ENCODE data around the gene WDR11. TPM values are rescaled to one million over a fixed set of nuclear protein-coding genes. Genes with fewer than 3 reads are reported as not detected.
A peak's percentile ranks its signal among the peaks of the same experiment; 100 is the strongest.
"Not testable (repeated sequence)": the region's sequence is repeated elsewhere in the genome, so short reads cannot be mapped to it uniquely, and the experiment has no call there.

Gene WDR11
- polyA plus RNA-seq, 6 donors from 2014 or later: 36.2 to 59.0 (median 47.0) TPM

DNA sequence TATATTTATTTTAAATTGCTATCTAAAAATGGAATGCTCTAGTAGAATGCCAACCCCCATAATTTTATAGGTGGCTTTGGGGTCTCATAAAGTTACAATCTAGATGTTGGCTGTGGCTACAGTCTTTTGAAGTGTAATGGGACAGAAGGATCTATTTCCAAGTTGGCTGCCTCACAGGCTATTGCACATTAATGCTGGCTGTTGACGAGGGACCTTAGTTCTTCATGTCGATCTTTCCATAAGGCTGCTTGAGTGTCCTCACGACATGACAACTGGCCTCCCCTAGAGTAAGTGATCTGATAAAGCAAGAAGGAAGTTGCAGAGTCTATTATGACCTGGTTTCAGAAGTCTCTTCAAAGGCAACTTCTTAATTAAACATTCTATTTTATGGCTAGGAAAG, 36.3 kb downstream of the WDR11 start:
- peaks cover 25 to 52% of the 10 kb centered on the region in 2 donors for H3K36me3 Mint-ChIP-seq
- H3K27me3 Mint-ChIP-seq: no peaks in the 10 kb centered on the region
- H3K4me3 Mint-ChIP-seq: no peak overlapping the region
- no peaks in the 10 kb centered on the region for H3K9me3 Mint-ChIP-seq
- peak overlapping the region in 1 of 6 donors; percentile 7 for H3K27ac Mint-ChIP-seq
- DNase-seq: no peak
- H3K4me1 Mint-ChIP-seq: no peaks in the 10 kb centered on the region
- no peak for ATAC-seq (ENCODE audit: low read depth in 2 of 2)

DNA sequence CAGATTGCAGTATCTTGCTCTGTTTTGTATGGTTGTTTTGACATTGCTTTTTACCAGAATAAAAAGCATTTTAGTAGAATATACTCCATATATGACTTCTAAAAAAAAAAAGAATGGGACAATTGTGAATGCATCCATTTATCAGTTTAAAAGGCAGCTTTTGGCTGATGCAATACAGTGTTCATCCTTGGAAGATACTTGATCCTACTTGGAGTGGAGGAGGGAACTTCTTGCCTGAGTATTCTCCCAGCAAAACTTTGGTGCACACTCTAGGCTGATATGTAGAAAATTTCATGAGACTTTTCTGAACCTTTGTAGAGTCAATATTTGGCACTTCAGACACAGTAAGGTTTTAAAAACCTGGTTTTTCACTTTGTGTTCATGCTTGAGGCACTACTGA, 40.2 kb downstream of the WDR11 start:
- no peak overlapping the region for H3K4me3 Mint-ChIP-seq
- H3K9me3 Mint-ChIP-seq: peaks cover 0 to 1% (median 0%) of the 10 kb centered on the region in 7 donors
- peaks cover 40 to 54% of the 10 kb centered on the region in 2 donors for H3K36me3 Mint-ChIP-seq
- no peaks in the 10 kb centered on the region for H3K27me3 Mint-ChIP-seq
- H3K27ac Mint-ChIP-seq: peak overlapping the region in 2 of 6 donors; percentile 26 to 39
- DNase-seq (no peak), ATAC-seq (ENCODE audit: low read depth in 2 of 2) (no peak)
- H3K4me1 Mint-ChIP-seq: no peaks in the 10 kb centered on the region

DNA sequence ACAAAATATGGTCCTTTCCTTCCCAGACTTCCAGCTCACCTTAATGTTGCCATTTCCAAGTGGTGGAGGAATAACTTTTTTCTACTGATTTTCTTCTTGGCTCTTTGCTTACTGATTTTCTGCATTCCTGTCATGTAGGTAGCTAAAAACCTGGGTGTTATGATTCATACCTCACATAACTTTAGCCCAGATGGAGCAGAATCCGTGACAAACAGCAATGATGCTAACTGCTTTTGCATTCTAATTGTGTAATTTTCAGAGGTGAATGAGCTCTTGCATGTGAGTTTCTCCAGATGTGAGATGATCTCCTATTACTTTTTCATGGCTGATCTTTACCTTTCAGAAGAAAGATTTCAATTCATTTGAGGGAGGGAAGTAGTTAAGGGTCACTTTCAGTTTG, 43.4 kb downstream of the WDR11 start:
- Mint-ChIP-seq H3K9me3 (peaks cover 0 to 1% (median 0%) of the 10 kb centered on the region in 7 donors), H3K4me1 (no peaks in the 10 kb centered on the region), H3K27me3 (no peaks in the 10 kb centered on the region), H3K4me3 (no peak overlapping the region), H3K36me3 (peaks cover 39 to 42% of the 10 kb centered on the region in 2 donors), H3K27ac (no peak overlapping the region)
- no peak for ATAC-seq (ENCODE audit: low read depth in 2 of 2)
- no peak for DNase-seq

DNA sequence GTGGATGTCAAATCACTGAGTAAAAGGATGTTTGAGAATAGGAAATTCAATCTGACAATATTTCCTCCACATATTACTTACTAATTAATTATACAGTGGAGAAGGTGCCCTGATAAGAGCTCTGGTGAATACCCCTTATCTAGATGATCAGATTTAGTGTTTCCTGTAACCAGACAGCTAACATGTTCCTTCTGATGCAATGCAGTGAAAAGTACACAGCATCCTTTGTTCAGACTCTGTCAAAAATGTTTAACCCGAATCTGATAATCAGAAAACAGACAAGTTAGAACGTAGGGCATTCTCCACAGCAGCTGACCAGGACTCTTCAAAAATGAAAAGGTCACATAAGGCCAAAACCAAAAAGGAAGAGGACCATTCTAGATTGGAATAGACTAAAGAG, 46.2 kb downstream of the WDR11 start:
- no peak overlapping the region for H3K27ac Mint-ChIP-seq
- H3K4me3 Mint-ChIP-seq: no peak overlapping the region
- peaks cover 41 to 47% of the 10 kb centered on the region in 2 donors for H3K36me3 Mint-ChIP-seq
- ATAC-seq (ENCODE audit: low read depth in 2 of 2) (no peak), DNase-seq (no peak)
- no peaks in the 10 kb centered on the region for H3K4me1 Mint-ChIP-seq
- peaks cover 0 to 1% (median 0%) of the 10 kb centered on the region in 7 donors for H3K9me3 Mint-ChIP-seq
- no peaks in the 10 kb centered on the region for H3K27me3 Mint-ChIP-seq

DNA sequence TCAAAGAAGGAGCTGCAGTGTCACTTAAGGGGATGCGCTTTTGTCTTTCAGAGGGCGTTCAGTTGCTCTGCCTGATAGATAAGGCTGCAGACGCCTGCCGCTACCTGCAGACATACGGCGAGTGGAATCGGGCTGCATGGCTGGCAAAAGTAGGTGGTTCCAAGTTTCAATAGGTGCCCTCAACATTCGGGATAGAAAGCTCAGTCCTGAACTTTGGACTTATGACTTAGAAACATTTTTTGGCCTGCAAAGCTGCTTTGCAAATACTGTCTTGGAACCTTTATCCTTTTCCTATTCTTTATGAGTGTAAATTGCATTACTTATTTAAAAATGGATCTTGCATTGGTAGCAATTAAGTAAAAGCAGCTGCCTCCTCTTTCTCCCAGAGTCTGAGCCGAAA, 54.1 kb downstream of the WDR11 start:
- DNase-seq (no peak), ATAC-seq (ENCODE audit: low read depth in 2 of 2) (no peak)
- Mint-ChIP-seq H3K27ac (no peak overlapping the region), H3K4me3 (no peak overlapping the region), H3K9me3 (peaks cover 0 to 19% (median 7%) of the 10 kb centered on the region in 7 donors), H3K27me3 (no peaks in the 10 kb centered on the region), H3K4me1 (no peaks in the 10 kb centered on the region), H3K36me3 (peaks cover 65 to 71% of the 10 kb centered on the region in 2 donors)

DNA sequence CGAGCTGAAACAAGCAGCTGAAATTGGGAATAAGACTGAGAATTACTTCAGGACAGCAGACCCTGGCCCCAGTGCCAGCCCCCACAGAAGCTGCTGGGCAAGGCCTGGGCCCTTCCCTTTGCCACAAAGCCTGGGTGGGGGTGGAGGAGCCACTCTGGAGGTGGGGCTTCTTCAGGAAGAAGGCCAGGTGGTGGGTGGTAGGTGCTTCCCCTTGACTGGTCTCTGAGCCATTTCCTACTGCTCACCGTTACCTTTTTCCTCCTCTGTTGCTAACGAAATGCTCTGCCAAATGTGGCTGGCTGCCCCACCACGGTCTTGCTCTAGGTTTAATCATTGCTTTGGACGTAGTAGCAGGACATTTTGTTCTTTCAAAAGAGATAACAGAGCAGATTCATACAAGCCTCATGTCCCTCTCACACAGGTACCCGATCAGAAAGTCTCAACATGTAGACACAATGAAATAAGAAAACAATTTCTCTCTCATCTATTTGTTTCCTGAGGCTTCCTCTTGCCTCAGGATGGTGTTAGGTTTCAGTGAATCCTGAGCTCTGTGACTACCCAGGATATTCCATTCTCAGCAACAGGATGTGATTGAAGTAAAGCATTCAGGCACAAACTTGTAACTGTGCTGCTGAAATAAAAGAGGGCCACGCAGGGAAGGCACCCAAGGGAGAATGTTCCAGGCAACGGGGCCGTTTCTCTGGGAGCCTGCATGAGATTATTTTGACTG, 66.5 kb downstream of the WDR11 start:
- ATAC-seq (ENCODE audit: low read depth in 2 of 2) (no peak), DNase-seq (no peak)
- no peaks in the 10 kb centered on the region for H3K36me3 Mint-ChIP-seq
- H3K4me1 Mint-ChIP-seq: no peaks in the 10 kb centered on the region
- H3K9me3 Mint-ChIP-seq: peaks cover 2 to 22% (median 13%) of the 10 kb centered on the region in 7 donors
- H3K27ac Mint-ChIP-seq: no peak overlapping the region
- no peak overlapping the region for H3K4me3 Mint-ChIP-seq
- no peaks in the 10 kb centered on the region for H3K27me3 Mint-ChIP-seq

DNA sequence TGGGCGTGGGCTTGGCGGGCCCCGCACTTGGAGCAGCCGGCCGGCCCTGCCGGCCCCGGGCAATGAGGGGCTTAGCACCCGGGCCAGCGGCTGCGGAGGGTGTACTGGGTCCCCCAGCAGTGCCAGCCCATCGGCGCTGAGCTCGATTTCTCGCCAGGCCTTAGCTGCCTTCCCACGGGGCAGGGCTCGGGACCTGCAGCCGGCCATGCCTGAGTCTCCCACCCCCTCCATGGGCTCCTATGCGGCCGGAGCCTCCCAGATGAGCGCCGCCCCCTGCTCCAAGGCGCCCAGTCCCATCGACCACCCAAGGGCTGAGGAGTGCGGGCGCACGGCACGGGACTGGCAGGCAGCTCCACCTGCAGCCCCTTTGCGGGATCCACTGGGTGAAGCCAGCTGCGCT, 72.7 kb downstream of the WDR11 start:
- Mint-ChIP-seq H3K27me3 (peaks cover 0 to 13% (median under 1%) of the 10 kb centered on the region in 3 donors), H3K9me3 (peaks cover 0 to 13% (median 3%) of the 10 kb centered on the region in 7 donors)
- not testable (repeated sequence) for H3K36me3 Mint-ChIP-seq; ATAC-seq (ENCODE audit: low read depth in 2 of 2); H3K4me3 Mint-ChIP-seq; DNase-seq; H3K27ac Mint-ChIP-seq; H3K4me1 Mint-ChIP-seq

DNA sequence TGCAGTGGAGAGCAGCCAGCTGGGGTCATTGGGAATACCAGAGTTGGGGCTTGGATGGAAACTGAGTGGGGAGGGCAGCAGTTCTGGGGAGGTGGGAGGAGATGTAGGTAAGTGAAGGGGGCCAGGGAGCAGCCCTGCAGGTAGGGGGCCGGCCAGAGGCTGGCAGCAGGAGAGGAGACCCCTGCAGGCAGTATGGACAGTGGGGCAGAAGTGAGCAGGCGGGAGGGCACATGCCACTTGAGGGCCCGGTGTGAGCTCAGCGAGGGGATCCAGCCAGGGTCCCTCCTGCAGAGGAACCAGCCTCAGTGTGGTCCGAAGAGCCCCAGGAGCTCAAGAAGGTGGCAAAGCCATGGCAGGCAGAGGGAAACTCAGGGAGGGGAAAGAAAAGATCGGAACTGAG, 75.4 kb downstream of the WDR11 start:
- Mint-ChIP-seq H3K9me3 (peaks cover 0 to 10% (median 3%) of the 10 kb centered on the region in 7 donors), H3K4me3 (no peak overlapping the region), H3K4me1 (no peaks in the 10 kb centered on the region), H3K27me3 (peaks cover 0 to 22% (median 14%) of the 10 kb centered on the region in 3 donors), H3K36me3 (peaks cover 0 to 7% of the 10 kb centered on the region in 2 donors), H3K27ac (no peak overlapping the region)
- no peak for DNase-seq
- no peak for ATAC-seq (ENCODE audit: low read depth in 2 of 2)

DNA sequence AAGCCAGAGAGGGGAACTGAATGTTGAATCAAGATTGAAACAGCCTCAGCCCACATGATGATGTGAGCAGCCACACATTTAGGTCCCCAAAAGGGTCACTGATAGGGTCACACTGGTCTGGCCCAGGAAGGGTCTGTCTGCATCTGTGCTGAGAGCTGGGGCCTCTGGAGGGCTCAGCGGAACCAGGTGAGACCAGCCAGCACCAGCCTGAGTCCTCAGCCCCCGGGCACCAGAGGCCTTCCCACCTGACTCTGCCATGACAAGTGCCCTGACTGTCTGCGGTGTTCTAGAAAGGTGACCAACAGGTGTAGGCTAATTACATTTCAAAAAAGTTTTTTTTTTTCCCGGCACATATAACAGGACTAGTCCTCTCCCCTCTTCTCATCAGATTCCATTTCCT, 76.2 kb downstream of the WDR11 start:
- ATAC-seq (ENCODE audit: low read depth in 2 of 2): no peak
- no peak overlapping the region for H3K27ac Mint-ChIP-seq
- peaks cover 0 to 7% of the 10 kb centered on the region in 2 donors for H3K36me3 Mint-ChIP-seq

DNA sequence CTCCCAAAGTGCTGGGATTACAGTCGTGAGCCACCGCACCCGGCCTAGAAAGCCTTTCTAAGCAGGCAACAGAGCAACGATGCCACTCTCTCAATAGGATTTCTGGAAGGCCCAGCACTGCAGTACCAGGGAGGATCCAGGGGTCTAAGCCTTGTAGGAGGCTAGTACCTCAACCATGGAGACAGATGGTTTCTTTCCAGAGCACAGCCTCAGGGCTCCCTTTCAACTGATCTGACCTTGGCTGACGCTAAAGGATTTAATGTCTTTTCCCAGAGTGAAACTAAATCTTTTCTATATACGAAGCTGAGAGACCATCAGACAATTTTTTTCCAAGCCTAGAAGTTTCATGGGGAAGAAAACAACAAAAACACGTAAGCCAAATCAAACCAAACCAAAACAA, 78.0 kb downstream of the WDR11 start:
- ATAC-seq (ENCODE audit: low read depth in 2 of 2) (no peak), DNase-seq (no peak)
- H3K4me3 Mint-ChIP-seq: no peak overlapping the region
- H3K9me3 Mint-ChIP-seq: peaks cover 0 to 9% (median 0%) of the 10 kb centered on the region in 7 donors
- peak overlapping the region in 1 of 6 donors; percentile 47 for H3K27ac Mint-ChIP-seq
- H3K27me3 Mint-ChIP-seq: peaks cover 0 to 23% (median 15%) of the 10 kb centered on the region in 3 donors
- no peaks in the 10 kb centered on the region for H3K4me1 Mint-ChIP-seq
- H3K36me3 Mint-ChIP-seq: peaks cover 0 to 7% of the 10 kb centered on the region in 2 donors

More for the DNA sequence above, 76.2 kb downstream of the WDR11 start:
- H3K27me3 Mint-ChIP-seq: peaks cover 0 to 22% (median 14%) of the 10 kb centered on the region in 3 donors
- DNase-seq: no peak
- no peak overlapping the region for H3K4me3 Mint-ChIP-seq
- H3K9me3 Mint-ChIP-seq: peaks cover 0 to 10% (median under 1%) of the 10 kb centered on the region in 7 donors
- no peaks in the 10 kb centered on the region for H3K4me1 Mint-ChIP-seq

DNA sequence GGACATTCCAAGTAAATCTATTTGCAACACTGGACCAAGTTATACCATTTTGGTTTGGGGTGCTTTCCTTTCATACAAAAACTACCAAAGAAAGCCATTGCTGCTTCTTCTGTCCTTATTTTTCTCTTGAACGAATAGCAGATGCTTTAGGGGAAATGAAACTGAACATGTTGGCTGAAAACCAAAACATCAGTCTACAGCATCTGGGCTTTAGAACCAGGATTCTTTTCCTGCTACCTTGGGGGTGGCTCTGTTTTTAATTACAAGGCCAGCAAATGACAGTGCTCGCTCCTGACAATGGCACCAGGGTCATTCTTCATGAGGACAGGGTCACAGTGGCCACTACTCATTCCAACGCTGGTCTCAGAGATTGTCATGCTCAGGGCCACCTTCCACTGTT, 80.3 kb downstream of the WDR11 start:
- H3K4me3 Mint-ChIP-seq: no peak overlapping the region
- peaks cover 0 to 3% (median 0%) of the 10 kb centered on the region in 7 donors for H3K9me3 Mint-ChIP-seq
- H3K27me3 Mint-ChIP-seq: peaks cover 0 to 19% (median 18%) of the 10 kb centered on the region in 3 donors
- H3K27ac Mint-ChIP-seq: no peak overlapping the region
- no peaks in the 10 kb centered on the region for H3K36me3 Mint-ChIP-seq
- DNase-seq (no peak), ATAC-seq (ENCODE audit: low read depth in 2 of 2) (no peak)
- H3K4me1 Mint-ChIP-seq: no peaks in the 10 kb centered on the region

DNA sequence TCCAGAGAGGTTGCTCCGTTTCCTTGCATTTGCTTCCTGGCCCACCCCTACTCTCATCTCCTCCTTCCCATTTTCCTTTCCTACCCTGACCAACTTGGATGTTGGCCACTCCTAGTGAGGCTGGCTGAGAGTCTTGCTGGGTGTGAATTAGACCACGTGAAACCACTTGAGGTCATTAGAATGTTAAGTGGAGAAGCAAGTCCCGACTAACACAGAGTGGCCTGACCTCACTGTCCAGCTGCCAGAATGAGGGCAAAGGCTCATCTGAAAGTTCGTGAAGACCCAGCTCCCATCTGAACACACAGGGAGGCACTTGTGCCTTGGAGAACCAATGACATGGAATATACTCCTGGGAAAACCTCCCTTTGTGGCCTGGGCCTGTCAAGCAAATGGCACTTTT, 80.8 kb downstream of the WDR11 start:
- Mint-ChIP-seq H3K4me1 (no peaks in the 10 kb centered on the region), H3K27me3 (peaks cover 0 to 19% (median 13%) of the 10 kb centered on the region in 3 donors), H3K9me3 (peaks cover 0 to 3% (median 0%) of the 10 kb centered on the region in 7 donors), H3K4me3 (no peak overlapping the region), H3K36me3 (no peaks in the 10 kb centered on the region), H3K27ac (peak overlapping the region in 1 of 6 donors; percentile 71)
- DNase-seq (no peak), ATAC-seq (ENCODE audit: low read depth in 2 of 2) (no peak)

DNA sequence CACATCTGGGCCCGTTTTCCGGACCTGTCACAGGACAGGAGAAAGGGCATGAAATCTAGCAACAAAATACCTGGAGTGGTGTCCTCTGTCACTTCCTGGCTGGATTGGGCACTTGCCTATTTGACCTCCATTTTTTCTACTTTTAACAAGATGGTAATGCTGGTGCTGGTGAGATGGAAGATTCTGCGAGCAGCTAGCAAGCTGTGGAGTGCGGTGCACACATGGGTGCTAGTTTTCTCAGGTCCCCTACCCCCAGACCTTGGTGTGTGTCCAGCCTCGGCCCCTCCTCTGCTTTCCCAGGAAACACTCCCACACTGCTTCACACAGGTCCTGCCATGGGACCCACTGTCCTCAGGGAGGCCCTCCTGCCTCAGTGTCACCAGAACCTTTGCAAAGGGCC, 87.7 kb downstream of the WDR11 start:
- no peaks in the 10 kb centered on the region for H3K36me3 Mint-ChIP-seq
- H3K9me3 Mint-ChIP-seq: peaks cover 0 to 3% (median 0%) of the 10 kb centered on the region in 7 donors
- H3K4me3 Mint-ChIP-seq: no peak overlapping the region
- peaks cover 17 to 35% (median 27%) of the 10 kb centered on the region in 3 donors for H3K27me3 Mint-ChIP-seq
- H3K4me1 Mint-ChIP-seq: peaks cover 0 to 7% (median 6%) of the 10 kb centered on the region in 3 donors
- DNase-seq (no peak), ATAC-seq (ENCODE audit: low read depth in 2 of 2) (no peak)
- H3K27ac Mint-ChIP-seq: no peak overlapping the region

DNA sequence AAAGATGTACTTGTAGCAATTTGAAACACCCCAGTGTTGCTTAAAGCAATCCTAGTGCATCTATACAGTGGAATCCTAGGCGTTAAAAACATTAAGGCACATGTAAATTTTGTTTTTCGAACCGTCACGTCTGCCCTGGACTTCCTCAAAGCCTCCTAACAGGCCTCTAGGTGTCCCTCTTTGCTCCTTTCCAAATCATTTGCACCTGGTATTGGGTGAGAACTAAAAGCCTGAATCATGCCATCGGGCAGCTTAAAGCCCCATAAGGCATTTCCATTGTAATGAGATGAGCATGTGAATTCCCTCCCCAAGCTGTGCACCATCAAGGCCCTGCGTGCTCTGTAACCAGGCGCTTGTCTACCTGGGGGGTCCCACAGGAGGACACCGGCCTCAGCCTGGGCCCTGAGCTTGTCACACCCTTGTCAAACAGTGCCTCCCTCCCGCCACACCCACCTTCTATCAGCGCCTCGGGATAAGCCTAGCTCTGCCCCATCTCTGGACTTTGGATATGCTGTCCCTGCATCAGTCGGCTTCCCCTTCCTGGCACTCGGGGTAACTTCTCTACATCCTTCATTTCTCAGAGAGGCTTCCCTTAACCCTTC, 89.2 kb downstream of the WDR11 start:
- no peak for DNase-seq
- Mint-ChIP-seq H3K27me3 (peaks cover 21 to 36% (median 28%) of the 10 kb centered on the region in 3 donors), H3K9me3 (peaks cover 0 to 3% (median 3%) of the 10 kb centered on the region in 7 donors), H3K4me3 (no peak overlapping the region), H3K27ac (no peak overlapping the region), H3K4me1 (peaks cover 0 to 7% (median 6%) of the 10 kb centered on the region in 3 donors), H3K36me3 (peaks cover 0 to 5% of the 10 kb centered on the region in 2 donors)
- ATAC-seq (ENCODE audit: low read depth in 2 of 2): no peak

Measured in naive B cell (primary cell).